PC-9 (cell line): Measurements from ENCODE around the gene B4GALNT3. TPM values are rescaled to one million over a fixed set of nuclear protein-coding genes. Genes with fewer than 3 reads are reported as not detected.
"Not testable (repeated sequence)": the region's sequence is repeated elsewhere in the genome, so short reads cannot be mapped to it uniquely, and the experiment has no call there.

Experiments used
- BruUV-seq: library from RNA; stranded (reverse); fragments of 400-500 nt; replicated peaks from 2 replicates; lab custom pipeline; 2021; lab: Mats Ljungman, UMichigan
- CTCF ChIA-PET: fragments of 300-600 bp; sonication (Branson Sonifier 250); formaldehyde crosslinking; loops from one replicate; lab custom pipeline; 2022; ENCODE audit warnings: antibody characterized with exemption; lab: Charles Lee
- POLR2A ChIA-PET: fragments of 300-600 bp; sonication (Branson Sonifier 250); formaldehyde crosslinking; loops from one replicate; lab custom pipeline; 2022; ENCODE audit warnings: antibody characterized with exemption; ENCODE audit not compliant: unreplicated experiment; lab: Charles Lee
- DNase-seq, 2 experiments: peaks; one replicate each; pipeline versions ENCODE4 v3.0.0 to v3.0.0-alpha.2; 2015 to 2022; ENCODE audit warnings: mixed read lengths in 1 of 2
- H2AFZ ChIP-seq: fragments of 200-600 bp; sonication (generic); 2 replicates; pipeline ENCODE4 v1.8.1; 2017; ENCODE audit warnings: antibody characterized with exemption
- H3F3A ChIP-seq: fragments of 200-600 bp; sonication (generic); 2 replicates; pipeline ENCODE4 v1.8.1; 2017; ENCODE audit warnings: antibody characterized with exemption, mild to moderate bottlenecking, low read depth; ENCODE audit not compliant: insufficient read depth
- H3K27ac ChIP-seq: fragments of 200-600 bp; sonication (generic); 2 replicates; pipeline ENCODE4 v1.6.1; 2016; ENCODE audit warnings: mixed run types
- H3K27me3 ChIP-seq: fragments of 200-600 bp; sonication (generic); 2 replicates; pipeline ENCODE4 v1.6.1; 2016; ENCODE audit warnings: low read depth, mixed run types; ENCODE audit not compliant: insufficient read depth
- H3K36me3 ChIP-seq: fragments of 200-600 bp; sonication (generic); 2 replicates; pipeline ENCODE4 v1.6.1; 2016; ENCODE audit warnings: low read depth, mixed run types
- H3K4me1 ChIP-seq: fragments of 200-600 bp; sonication (generic); replicated peaks from 2 replicates; pipeline ENCODE4 v1.6.1; 2016; ENCODE audit warnings: mixed run types; ENCODE audit not compliant: insufficient read depth
- H3K4me2 ChIP-seq: fragments of 200-600 bp; sonication (generic); 2 replicates; pipeline ENCODE4 v1.6.1; 2017; ENCODE audit warnings: mixed run types
- H3K4me3 ChIP-seq: fragments of 200-600 bp; sonication (generic); 2 replicates; pipeline ENCODE4 v1.6.1; 2016; ENCODE audit warnings: mixed run types
- H3K79me2 ChIP-seq: fragments of 200-600 bp; sonication (generic); 2 replicates; pipeline ENCODE4 v1.6.1; 2017; ENCODE audit warnings: low read depth, mixed run types
- H3K9me2 ChIP-seq: fragments of 200-600 bp; sonication (generic); 2 replicates; pipeline ENCODE4 v1.8.1; 2017; ENCODE audit warnings: mild to moderate bottlenecking; ENCODE audit not compliant: insufficient read depth
- H3K9me3 ChIP-seq: fragments of 200-600 bp; sonication (generic); 2 replicates; pipeline ENCODE4 v1.8.1; 2016; ENCODE audit warnings: low read depth; ENCODE audit not compliant: insufficient read depth
- H4K20me1 ChIP-seq: fragments of 200-600 bp; sonication (generic); 2 replicates; pipeline ENCODE4 v1.8.1; 2017; ENCODE audit not compliant: insufficient read depth
- CTCF ChIP-seq: fragments of 200-600 bp; sonication (generic); conservative IDR thresholded peaks from 2 replicates; pipeline ENCODE4 v1.6.1; 2017; ENCODE audit warnings: mixed run types, antibody characterized with exemption, mild to moderate bottlenecking, moderate library complexity
- EZH2 ChIP-seq: fragments of 200-600 bp; sonication (generic); IDR thresholded peaks from 2 replicates; pipeline ENCODE4 v1.8.0; 2017; ENCODE audit warnings: antibody characterized with exemption, low read depth
- intact Hi-C: fragments of 100-400 bp; cut with micrococcal nuclease; formaldehyde crosslinking; loops from one replicate; pipeline ENCODE4 v1.10.0; 2022; ENCODE audit not compliant: unreplicated experiment
- total RNA-seq: library from RNA; stranded (reverse); gene quantifications from 2 replicates; pipeline ENCODE4 v1.2.3, GENCODE V29; 2021

The B4GALNT3 gene
- total RNA-seq, 1 experiment from 2014 or later, result 8.0 TPM

- no peak for DNase-seq
- H3K4me3 ChIP-seq, result no peak overlapping the region
- TF ChIP-seq EZH2 (no peak), CTCF (no peak)
- H4K20me1 ChIP-seq, result no peaks in the 10 kb centered on the region
- H3K36me3 ChIP-seq, result peaks cover 8% of the 10 kb centered on the region
- ChIA-PET CTCF (no interaction called here), POLR2A (no interaction called here)
- intact Hi-C loops, result no loop called here
- no peak overlapping the region for H3K27ac ChIP-seq
- H3K27me3 ChIP-seq, result no peaks in the 10 kb centered on the region
- no peaks in the 10 kb centered on the region for H3K79me2 ChIP-seq
- no peak overlapping the region for H2AFZ ChIP-seq
- H3K9me3 ChIP-seq, result no peaks in the 10 kb centered on the region
- no peaks in the 10 kb centered on the region for H3K4me1 ChIP-seq
- H3K9me2 ChIP-seq, result no peaks in the 10 kb centered on the region
- no peaks in the 10 kb centered on the region for H3F3A ChIP-seq
- H3K4me2 ChIP-seq, result no peak overlapping the region
- no TSS peak for BruUV-seq
Measured at GRCh38 chr12:422526-422925, 37.2 kb upstream of the B4GALNT3 start.

DNA sequence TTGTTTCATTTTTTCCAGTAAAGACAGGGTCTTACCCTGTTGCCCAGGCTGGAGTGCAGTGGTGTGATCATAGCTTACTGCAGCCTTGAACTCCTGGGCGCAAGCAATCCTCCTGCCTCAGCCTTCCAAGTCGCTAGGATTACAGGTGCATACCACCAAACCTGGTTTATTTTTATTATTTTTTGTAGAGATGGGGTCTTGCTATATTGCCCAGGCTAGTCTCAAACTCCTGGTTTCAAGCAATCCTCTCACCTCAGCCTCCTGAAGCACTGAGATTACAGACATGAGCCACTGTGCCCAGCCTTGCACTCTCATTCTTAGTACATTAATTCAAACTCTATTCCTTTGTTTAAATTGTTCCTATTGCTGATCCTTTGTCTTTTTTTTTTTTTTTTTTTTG lies 24.0 kb upstream of the B4GALNT3 start:
- H4K20me1 ChIP-seq, H3K36me3 ChIP-seq, H3K4me2 ChIP-seq, POLR2A ChIA-PET, H3K4me1 ChIP-seq, H3K9me3 ChIP-seq, DNase-seq, H2AFZ ChIP-seq, BruUV-seq, H3K79me2 ChIP-seq, CTCF ChIA-PET, H3K27me3 ChIP-seq, H3F3A ChIP-seq, H3K27ac ChIP-seq, H3K4me3 ChIP-seq, H3K9me2 ChIP-seq, intact Hi-C loops: not testable (repeated sequence)

DNA sequence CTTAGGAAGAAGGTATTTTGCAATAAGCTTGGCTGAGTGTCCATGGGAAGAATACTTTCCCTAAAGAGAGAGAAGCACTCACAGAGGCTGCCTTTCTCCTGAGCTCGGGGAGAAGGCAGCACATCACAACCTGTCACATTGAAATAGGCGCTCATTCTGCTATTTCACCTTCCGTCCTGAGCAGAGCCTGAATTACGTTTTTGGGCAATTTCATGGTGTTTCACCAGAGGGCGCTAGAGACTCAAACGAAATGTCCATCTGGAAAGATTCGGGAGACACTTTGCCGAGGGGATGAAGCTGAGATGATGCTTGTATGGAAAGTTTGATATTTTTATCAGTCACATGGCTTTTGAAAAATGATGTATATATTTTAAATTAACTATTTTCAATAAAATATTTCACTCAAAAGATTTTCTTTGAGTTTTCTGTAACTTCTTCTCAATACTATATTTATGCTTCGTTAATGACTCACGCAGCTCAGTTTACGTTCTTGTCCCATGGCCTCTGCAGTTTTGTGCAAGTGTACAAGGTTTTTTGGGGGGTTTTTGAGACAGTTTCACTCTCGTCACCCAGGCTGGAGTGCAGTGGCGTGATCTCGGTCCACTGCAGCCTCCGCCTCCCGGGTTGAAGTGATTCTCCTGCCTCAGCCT lies 17.4 kb upstream of the B4GALNT3 start:
- Histone ChIP-seq H3F3A (no peaks in the 10 kb centered on the region), H3K4me3 (no peak overlapping the region), H2AFZ (no peak overlapping the region), H3K4me1 (no peaks in the 10 kb centered on the region), H3K9me2 (no peaks in the 10 kb centered on the region), H4K20me1 (no peaks in the 10 kb centered on the region), H3K4me2 (no peak overlapping the region), H3K9me3 (no peaks in the 10 kb centered on the region), H3K79me2 (no peaks in the 10 kb centered on the region), H3K36me3 (no peaks in the 10 kb centered on the region), H3K27ac (no peak overlapping the region), H3K27me3 (no peaks in the 10 kb centered on the region)
- CTCF ChIA-PET, result interaction anchor here (0.5 to 1.6 kb wide), 9 partner anchors 40 to 1349 kb away, joined by 3 to 16 read pairs (median 4); partner anchors contain the start of gene CCDC77
- peak in 1 of 2 experiments; percentile 60 for DNase-seq
- POLR2A ChIA-PET, result interaction anchor here (0.7 kb wide), 1 partner anchor 127 kb away, joined by 3 read pairs; no protein-coding TSS in a partner anchor
- intact Hi-C loops, result loop anchor here (2.0 to 10.0 kb wide), 2 partner anchors 104 to 672 kb away; no protein-coding TSS in a partner anchor
- BruUV-seq, result no TSS peak
- TF ChIP-seq CTCF (peak; percentile 95), EZH2 (no peak)
